HEK293 (cell line): ENCODE measurements around the gene RGS12.

Experiments
- BCL11B ChIP-seq: fragments of 450-650 bp; formaldehyde crosslinking; IDR thresholded peaks from 2 replicates; pipeline ENCODE4 v1.5.1; 2016; ENCODE audit warnings: low read depth, missing biosample characterization, missing genetic modification characterization
- GLIS1 ChIP-seq: fragments of 450-650 bp; formaldehyde crosslinking; IDR thresholded peaks from 2 replicates; pipeline ENCODE4 v1.5.1; 2016; ENCODE audit warnings: missing biosample characterization, missing genetic modification characterization
- OVOL3 ChIP-seq: fragments of 450-650 bp; formaldehyde crosslinking; IDR thresholded peaks from 2 replicates; pipeline ENCODE4 v1.5.1; 2016; ENCODE audit warnings: missing biosample characterization, missing genetic modification characterization
- ZEB2 ChIP-seq: fragments of 450-650 bp; formaldehyde crosslinking; IDR thresholded peaks from 2 replicates; pipeline ENCODE4 v1.5.1; 2016; ENCODE audit warnings: missing biosample characterization, missing genetic modification characterization
- ZFP41 ChIP-seq: fragments of 450-650 bp; formaldehyde crosslinking; IDR thresholded peaks from 2 replicates; pipeline ENCODE4 v1.5.1; 2016; ENCODE audit warnings: missing biosample characterization, missing genetic modification characterization, borderline replicate concordance
- ZNF341 ChIP-seq: fragments of 450-650 bp; formaldehyde crosslinking; IDR thresholded peaks from 2 replicates; pipeline ENCODE4; 2016; ENCODE audit warnings: low read depth, missing biosample characterization, missing genetic modification characterization
- ZNF514 ChIP-seq: fragments of 450-650 bp; formaldehyde crosslinking; IDR thresholded peaks from 2 replicates; pipeline ENCODE4 v1.5.1; 2016; ENCODE audit warnings: missing biosample characterization, missing genetic modification characterization
- TF ChIP-seq, protein P1 (sequence below): fragments of 450-650 bp; formaldehyde crosslinking; IDR thresholded peaks from 2 replicates; pipeline ENCODE4 v1.5.1; 2016; ENCODE audit warnings: missing biosample characterization, missing genetic modification characterization, low read depth

The RGS12 gene

DNA sequence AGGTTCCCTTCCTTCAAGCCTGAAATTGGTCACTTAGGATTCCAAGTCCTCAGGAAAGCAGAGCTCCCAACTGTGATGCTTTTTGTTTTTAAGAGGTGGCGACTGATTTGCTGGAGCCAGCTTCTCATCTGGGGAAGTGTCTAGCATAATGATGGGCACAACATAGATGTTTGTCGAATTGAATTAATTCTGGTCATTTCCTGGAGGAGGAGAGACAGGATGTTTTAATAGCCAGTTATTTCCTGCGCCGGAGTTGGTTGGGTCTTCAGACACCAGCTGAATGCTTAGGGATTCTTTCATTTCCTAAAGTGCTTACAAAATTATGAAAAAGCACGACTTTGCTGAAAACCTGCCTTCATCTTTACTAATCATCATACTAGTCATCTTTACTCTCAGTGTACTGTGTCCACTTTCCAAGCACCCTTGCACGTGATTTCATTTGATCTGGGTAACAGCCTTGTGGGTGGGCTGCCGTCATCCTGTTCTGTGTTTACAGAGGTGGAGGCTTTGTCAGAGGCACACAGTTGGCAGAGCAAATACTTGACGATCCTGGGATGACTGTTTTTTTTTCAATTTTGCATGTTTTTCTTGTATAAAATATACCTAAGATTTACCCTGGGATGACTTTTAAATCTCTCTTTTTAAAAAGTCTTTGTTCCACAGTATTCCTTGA, 49.5 kb downstream of the RGS12 start (continued):
- TF ChIP-seq ZNF341 (tag by site-specific recombination) = peak; percentile 53
- TF ChIP-seq ZNF514 (tag by site-specific recombination) = no peak
- TF ChIP-seq ZEB2 (tag by site-specific recombination) = 0 out of 2 replicates have a peak, but pooled peaks have one; percentile 26
- TF ChIP-seq OVOL3 (tag by site-specific recombination) = no peak
- TF ChIP-seq, protein P1, sequence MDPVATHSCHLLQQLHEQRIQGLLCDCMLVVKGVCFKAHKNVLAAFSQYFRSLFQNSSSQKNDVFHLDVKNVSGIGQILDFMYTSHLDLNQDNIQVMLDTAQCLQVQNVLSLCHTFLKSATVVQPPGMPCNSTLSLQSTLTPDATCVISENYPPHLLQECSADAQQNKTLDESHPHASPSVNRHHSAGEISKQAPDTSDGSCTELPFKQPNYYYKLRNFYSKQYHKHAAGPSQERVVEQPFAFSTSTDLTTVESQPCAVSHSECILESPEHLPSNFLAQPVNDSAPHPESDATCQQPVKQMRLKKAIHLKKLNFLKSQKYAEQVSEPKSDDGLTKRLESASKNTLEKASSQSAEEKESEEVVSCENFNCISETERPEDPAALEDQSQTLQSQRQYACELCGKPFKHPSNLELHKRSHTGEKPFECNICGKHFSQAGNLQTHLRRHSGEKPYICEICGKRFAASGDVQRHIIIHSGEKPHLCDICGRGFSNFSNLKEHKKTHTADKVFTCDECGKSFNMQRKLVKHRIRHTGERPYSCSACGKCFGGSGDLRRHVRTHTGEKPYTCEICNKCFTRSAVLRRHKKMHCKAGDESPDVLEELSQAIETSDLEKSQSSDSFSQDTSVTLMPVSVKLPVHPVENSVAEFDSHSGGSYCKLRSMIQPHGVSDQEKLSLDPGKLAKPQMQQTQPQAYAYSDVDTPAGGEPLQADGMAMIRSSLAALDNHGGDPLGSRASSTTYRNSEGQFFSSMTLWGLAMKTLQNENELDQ (tag by site-specific recombination) = no peak
- TF ChIP-seq BCL11B (tag by site-specific recombination) = no peak
- peak; percentile 87 for TF ChIP-seq GLIS1 (tag by site-specific recombination)
- no peak for TF ChIP-seq ZFP41
